Fibroblast of skin of right biceps (primary cell): ENCODE data around the gene GALNTL6.

Experiments
- DNase-seq: peaks from one replicate; pipeline ENCODE4 v3.0.0-alpha.2; 2013

GALNTL6 gene

GRCh38 chr4:171889681-171890080 is 76.5 kb downstream of the GALNTL6 start:
- DNase-seq, result no peak

DNA sequence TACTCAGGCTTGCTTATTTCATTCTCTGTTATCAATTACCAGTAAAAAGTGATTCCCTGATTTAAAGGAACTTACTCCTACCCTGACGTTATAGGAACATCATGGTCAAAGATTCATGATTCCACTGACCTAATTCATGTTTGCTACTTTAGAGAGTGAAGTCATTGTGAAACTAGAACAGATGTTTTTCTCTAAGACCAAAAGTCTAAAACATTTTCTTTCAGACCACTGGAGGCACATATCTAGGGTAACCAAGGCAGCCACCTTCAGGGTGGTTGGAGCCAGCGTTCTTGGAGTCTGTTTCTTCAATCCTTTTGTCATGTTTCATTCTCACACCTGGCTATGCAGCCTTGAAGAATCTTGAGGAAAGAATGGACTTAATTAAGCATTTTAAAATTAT is 77.8 kb downstream of the GALNTL6 start:
- DNase-seq, result no peak

- no peak for DNase-seq
These were observed 83.2 kb downstream of the GALNTL6 start for GRCh38 chr4:171896426-171896825.

DNA sequence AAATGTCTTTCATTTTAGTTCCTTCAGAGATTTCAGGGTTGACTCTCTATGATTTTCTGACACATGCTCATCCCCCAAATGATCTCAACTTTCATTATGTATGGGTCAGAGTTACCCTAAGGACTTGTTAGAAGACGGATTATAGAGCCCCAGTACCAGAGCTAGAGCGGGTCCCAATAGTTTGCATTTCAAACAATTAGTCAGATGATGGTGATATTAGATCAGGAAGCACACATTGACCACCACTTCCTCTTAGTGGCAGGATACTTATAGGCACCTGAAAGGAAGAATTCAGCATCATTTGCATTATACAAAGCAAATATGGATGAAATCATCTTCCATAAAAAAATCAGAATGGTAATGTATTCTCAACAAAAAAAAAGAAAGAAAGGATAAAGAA is 106.1 kb downstream of the GALNTL6 start:
- DNase-seq, result no peak

GRCh38 chr4:171920901-171921300 is 107.7 kb downstream of the GALNTL6 start:
- DNase-seq, result no peak

- DNase-seq, result peak; percentile 14
These were observed 111.7 kb downstream of the GALNTL6 start for GRCh38 chr4:171924746-171925376.

GRCh38 chr4:171928336-171928735 is 115.1 kb downstream of the GALNTL6 start:
- peak; percentile 9 for DNase-seq

DNA sequence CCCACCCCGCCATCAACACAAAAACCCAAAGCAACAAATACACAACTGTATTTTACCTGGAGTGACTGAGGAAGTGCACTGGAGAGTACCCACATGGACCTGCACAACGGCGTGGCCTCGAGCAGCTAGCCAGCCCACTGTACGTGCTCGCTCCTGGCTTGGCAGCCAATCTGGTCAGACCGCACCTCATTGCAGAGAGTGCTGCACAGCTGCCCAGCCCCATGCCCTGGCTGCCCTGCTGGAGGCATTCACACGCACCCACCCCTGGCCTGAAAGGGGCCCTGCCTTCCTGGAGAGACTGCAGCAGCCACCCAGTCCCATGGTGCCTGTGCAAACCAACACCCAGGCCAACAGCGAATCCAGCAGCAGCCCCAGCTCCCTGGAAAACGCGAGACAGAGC is 116.3 kb downstream of the GALNTL6 start:
- no peak for DNase-seq

GRCh38 chr4:171929907-171930306 is 116.7 kb downstream of the GALNTL6 start:
- DNase-seq, result no peak

DNA sequence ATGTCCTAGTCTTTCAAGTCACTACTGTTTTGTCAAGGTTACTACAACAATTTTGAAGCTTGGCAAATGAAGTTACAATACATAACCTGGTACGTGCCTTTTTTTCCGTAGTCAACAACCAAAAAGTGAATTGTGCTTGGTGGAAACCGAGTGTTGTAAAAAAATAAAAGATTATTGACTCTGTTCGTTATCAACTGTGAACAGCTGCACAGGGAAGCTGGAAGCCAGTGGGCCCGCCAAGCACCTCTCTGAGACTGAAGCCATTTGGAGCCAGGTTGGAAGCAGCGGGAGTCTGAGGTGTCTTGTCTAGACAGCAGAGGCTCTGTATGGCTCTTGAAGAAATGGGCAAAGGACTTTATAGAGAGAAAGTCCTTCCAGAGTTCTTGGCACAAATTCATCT is 119.0 kb downstream of the GALNTL6 start:
- DNase-seq, result no peak

DNA sequence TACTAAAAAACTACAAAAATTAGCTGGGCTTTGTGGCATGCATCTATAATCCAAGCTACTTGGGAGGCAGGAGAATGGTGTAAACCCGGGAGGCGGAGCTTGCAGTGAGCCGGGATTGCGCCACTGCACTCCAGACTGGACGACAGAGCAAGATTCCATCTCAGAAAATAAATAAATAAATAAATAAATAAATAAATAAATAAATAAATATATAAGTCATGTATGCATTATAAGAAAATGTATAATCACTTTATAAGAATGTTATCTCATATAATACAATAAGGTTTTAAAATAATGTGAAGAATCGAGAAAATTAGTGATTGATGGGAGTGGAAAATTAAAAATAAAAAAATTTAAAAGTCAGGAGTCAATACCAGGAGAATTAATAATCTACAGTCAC is 127.5 kb downstream of the GALNTL6 start:
- DNase-seq, result no peak

GRCh38 chr4:171947400-171947799 is 134.2 kb downstream of the GALNTL6 start:
- DNase-seq, result no peak

DNA sequence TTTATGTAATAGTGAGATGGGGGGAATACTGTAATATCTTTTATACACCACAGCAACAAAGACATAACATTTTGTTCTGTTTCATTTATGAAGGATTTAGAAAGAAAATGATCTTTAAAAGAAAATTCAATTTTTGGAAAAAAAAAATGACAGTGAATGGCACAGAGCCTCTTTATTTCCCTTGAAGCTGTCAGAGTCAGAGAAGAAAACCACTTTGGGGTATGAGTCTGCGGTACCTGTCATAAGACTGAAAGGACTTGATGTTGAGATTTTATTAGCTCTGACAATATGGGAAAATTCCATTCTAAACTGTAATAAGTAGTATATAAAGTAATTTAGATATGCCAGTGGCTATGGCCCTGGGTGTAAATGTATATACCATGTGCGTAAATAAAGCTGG is 134.8 kb downstream of the GALNTL6 start:
- no peak for DNase-seq

DNA sequence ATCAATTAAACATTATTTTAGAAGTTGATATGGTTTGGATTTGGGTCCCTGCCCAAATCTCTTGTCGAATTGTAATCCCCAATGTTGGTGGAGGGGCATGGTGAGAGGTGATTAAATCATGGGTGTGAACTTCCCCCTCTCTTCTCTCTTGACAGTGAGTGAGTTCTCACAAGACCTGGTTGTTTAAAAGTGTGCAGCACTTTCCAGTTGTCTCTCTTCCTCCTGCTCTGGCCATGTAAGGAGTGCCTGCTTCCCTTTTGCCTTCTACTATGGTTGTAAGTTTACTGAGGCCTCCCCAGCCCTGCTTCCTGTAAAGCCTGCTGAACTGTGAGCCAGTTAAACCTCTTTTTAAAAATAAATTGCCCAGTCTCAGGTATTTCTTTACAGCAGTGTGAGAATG is 141.4 kb downstream of the GALNTL6 start:
- no peak for DNase-seq

DNA sequence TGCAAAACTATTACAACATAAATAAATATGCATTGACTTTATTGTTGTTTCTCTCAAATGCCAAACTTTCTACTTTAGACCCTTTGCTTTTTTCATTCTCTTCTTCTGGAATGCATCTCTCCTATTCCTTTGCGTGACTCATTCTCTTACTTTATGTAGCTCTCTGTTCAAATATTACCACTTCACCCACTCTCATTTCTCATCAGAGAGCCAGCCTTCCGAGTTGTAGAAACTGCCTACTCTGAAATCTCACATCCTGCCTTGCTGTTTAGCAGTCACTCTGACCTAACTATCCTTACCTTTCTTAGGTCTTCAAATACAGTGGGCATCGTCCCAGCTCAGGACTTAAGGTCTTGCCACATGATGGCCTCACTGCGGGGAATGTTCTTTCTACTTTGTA is 143.5 kb downstream of the GALNTL6 start:
- DNase-seq, result no peak

DNA sequence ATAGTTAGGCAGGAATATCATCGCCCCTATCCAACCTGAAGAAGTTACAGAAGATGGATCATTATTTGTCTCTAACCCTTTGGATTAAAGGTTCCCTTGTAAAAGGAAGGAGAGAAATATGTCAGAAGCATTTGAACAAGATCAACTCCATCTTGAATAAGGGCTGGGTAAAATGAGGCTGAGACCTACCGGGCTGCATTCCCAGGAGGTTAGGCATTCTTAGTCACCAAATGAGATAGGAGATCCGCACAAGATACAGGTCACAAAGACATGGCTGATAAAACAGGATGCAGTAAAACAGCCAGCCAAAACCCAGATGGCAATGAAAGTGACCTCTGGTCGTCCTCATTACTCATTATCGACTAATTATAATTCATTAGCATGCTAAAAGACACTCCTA is 148.9 kb downstream of the GALNTL6 start:
- DNase-seq, result no peak

- DNase-seq, result no peak
These were observed 153.2 kb downstream of the GALNTL6 start for GRCh38 chr4:171966356-171966755.

GRCh38 chr4:171978216-171978615 is 165.0 kb downstream of the GALNTL6 start:
- DNase-seq, result no peak

DNA sequence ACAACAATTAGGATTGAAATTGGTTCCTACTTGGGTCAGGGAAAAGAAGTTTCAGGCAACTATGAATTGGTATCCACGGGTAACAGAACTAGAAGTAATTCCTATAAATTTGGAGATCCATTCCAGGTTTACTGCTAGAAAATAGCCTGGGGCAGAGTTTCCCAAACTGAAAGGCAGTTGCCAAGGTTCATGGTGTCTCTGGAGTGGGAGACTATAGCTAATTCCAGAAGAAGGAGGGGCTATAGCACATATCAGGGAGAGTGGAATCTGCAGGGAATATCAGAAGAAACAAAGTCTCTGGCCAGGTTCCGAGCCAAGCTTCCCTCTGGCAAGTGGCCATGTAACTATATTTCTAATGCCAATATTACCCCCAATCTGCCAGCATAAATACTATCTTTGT is 166.3 kb downstream of the GALNTL6 start:
- DNase-seq, result no peak

GRCh38 chr4:171981185-171981584 is 168.0 kb downstream of the GALNTL6 start:
- no peak for DNase-seq

GRCh38 chr4:171983935-171984805 is 171.0 kb downstream of the GALNTL6 start:
- no peak for DNase-seq

GRCh38 chr4:171985129-171985528 is 171.9 kb downstream of the GALNTL6 start:
- DNase-seq, result no peak

DNA sequence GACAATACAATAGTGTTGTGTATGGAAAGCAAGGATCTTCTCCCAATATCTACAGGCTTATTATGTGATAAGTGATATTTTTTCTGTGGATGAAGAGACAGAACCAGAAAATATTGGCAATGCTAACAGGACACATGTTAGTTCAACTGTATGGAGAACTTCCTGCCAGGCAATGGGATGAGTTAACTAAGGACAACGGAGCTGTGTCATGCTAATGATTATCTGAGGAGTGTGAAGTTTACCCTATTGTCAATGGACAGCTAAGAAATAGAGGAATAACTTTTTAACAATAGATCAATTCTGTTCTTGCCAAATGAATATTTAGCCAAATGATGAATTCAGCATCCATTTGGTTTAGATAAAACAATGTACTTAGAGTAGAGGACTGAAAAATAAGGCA is 180.0 kb downstream of the GALNTL6 start:
- no peak for DNase-seq

GRCh38 chr4:172007889-172008288 is 194.7 kb downstream of the GALNTL6 start:
- no peak for DNase-seq
